ENCODE measurements around the gene LHX4. TPM values are rescaled to one million over a fixed set of nuclear protein-coding genes. Genes with fewer than 3 reads are reported as not detected.
A peak's percentile ranks its signal among the peaks of the same experiment; 100 is the strongest.

LHX4 gene
- total and polyA plus RNA-seq, 2 of the 8 experiments (the other 6 are each of a cell fraction or from before 2014, with no cell fraction given), result 0.85 to 4.9 TPM

DNA sequence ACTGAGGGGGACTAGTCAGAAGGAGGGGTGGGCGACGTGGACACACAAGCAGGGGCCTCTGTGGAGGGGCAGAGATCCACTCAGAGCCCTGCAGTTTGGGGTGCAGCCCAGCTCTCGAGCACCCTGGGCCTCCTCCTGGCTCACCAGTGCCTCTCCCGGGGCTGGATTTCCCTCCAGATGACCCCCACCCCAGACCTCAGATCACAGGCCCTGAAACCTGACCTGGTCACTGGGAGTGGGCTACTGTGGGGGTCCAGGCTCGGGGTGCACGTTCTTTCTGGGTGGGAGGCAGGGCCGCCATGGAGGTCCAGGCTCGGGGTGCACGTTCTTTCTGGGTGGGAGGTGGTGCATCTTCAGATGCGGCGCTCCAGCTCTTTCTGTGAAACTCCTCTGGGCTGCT lies 10.3 kb upstream of the LHX4 start:
- CTCF ChIA-PET (ENCODE audit: partially characterized antibody), result interaction anchor here (0.6 to 12.4 kb wide), 3 partner anchors 13 to 35 kb away, joined by 3 to 149 read pairs (median 4); no protein-coding TSS in a partner anchor
- H3K79me2 ChIP-seq (ENCODE audit: control insufficient read depth in 1 of 2, insufficient read depth in 2 of 2, low read length in 2 of 2), result no peaks in the 10 kb centered on the region
- H3K79me1 ChIP-seq (ENCODE audit: low read depth, low read length), result no peaks in the 10 kb centered on the region
- no peak overlapping the region for H4K91ac ChIP-seq (replicated peaks; ENCODE audit: insufficient read length, low read length)
- H3K23me2 ChIP-seq (ENCODE audit: low read depth, low read length), result no peaks in the 10 kb centered on the region
- H3K36me3 ChIP-seq (ENCODE audit: control insufficient read depth in 2 of 4, insufficient read depth in 4 of 4, low read length in 3 of 4), result no peaks in the 10 kb centered on the region
- H3K27me3 ChIP-seq (replicated peaks in 1 of 4; ENCODE audit: control insufficient read depth in 3 of 4, extremely low read depth in 1 of 4, insufficient read depth in 3 of 4, low read length in 3 of 4), result peaks cover 0 to 5% (median 1%) of the 10 kb centered on the region in 4 experiments; a peak in 3 of 7 replicates
- H2BK120ac ChIP-seq (replicated peaks; ENCODE audit: low read depth, low read length), result no peak overlapping the region
- H2BK15ac ChIP-seq (ENCODE audit: low read length), result no peak overlapping the region
- no peak overlapping the region for H2AK5ac ChIP-seq (ENCODE audit: low read depth, low read length)
- H3K27ac ChIP-seq (ENCODE audit: low read depth, low read length), result no peak overlapping the region
- DNase-seq (ENCODE audit: low read depth in 1 of 2, low spot score in 2 of 2), result no peak
- POLR2A ChIA-PET (ENCODE audit: partially characterized antibody), result no interaction called here
- FAIRE-seq, result no peak
- no peak overlapping the region for H2BK5ac ChIP-seq (ENCODE audit: low read depth, low read length)
- TF ChIP-seq SIX5 (IDR thresholded peaks at IDR 0.05; ENCODE audit: low read depth, low read length) (no peak), EP300 (IDR thresholded peaks at IDR 0.05; ENCODE audit: borderline replicate concordance in 1 of 2, low read depth in 2 of 2, low read length in 2 of 2) (no peak), POLR2AphosphoS5 (IDR thresholded peaks at IDR 0.05; ENCODE audit: low read depth, low read length) (no peak)
- no peaks in the 10 kb centered on the region for H3K9me3 ChIP-seq (ENCODE audit: insufficient read depth in 2 of 2, low read depth in 1 of 2, low read length in 1 of 2)
- H2BK12ac ChIP-seq (ENCODE audit: low read depth, low read length), result peak overlapping the region; percentile 5; the same call in 1 of the 2 replicates
- no peak overlapping the region for H3K9ac ChIP-seq (replicated peaks in 1 of 4; ENCODE audit: extremely low read depth in 1 of 4, low read depth in 3 of 4, low read length in 3 of 4)
- 96% methylated on average over 11 of the region's 11 CpGs; no CpG with 5 or more reads in 1 of the 2 experiments for WGBS, 2 experiments (ENCODE audit: extremely low coverage in 1 of 2, insufficient coverage in 1 of 2, insufficient read length in 1 of 2, insufficient replicate concordance in 2 of 2, low coverage in 1 of 2, low lambda C conversion rate in 2 of 2, missing lambda C conversion rate in 1 of 2)
- no peaks in the 10 kb centered on the region for H3K4me1 ChIP-seq (replicated peaks in 1 of 4; ENCODE audit: control insufficient read depth in 3 of 4, insufficient read depth in 4 of 4, low read length in 3 of 4)
- no peak overlapping the region for H4K5ac ChIP-seq (ENCODE audit: insufficient read length, low read depth, low read length)
- H3K4ac ChIP-seq (replicated peaks; ENCODE audit: insufficient read length, low read depth, low read length), result no peak overlapping the region
- H3K4me2 ChIP-seq (ENCODE audit: insufficient read depth in 1 of 2, low read depth in 2 of 2, low read length in 2 of 2), result no peak overlapping the region
- no peak overlapping the region for H3K4me3 ChIP-seq (ENCODE audit: extremely low read depth in 1 of 4, insufficient read depth in 2 of 4, low read depth in 3 of 4, low read length in 4 of 4)
- peak overlapping the region; percentile 50; the same call in 1 of the 2 replicates for H2AFZ ChIP-seq (ENCODE audit: low read length)
- no peak overlapping the region for H2BK20ac ChIP-seq (ENCODE audit: low read length)
- H3K56ac ChIP-seq (replicated peaks; ENCODE audit: insufficient read length, low read depth, low read length), result no peak overlapping the region
- no peak overlapping the region for H3K14ac ChIP-seq (ENCODE audit: insufficient read length)
- no peaks in the 10 kb centered on the region for H4K20me1 ChIP-seq (replicated peaks in 1 of 2; ENCODE audit: control insufficient read depth in 1 of 2, insufficient read depth in 2 of 2, low read length in 2 of 2)
- no peak overlapping the region for H4K8ac ChIP-seq (ENCODE audit: extremely low read depth, insufficient read depth, low read length)
- no peak overlapping the region for H3K18ac ChIP-seq (ENCODE audit: extremely low read depth, low read length)
- H3K23ac ChIP-seq (ENCODE audit: insufficient read length), result no peak overlapping the region

All from H1 (cell line).